NCI-H82 (cell line): ENCODE measurements around the gene ZNF316.

Experiments
- DNase-seq: peaks from one replicate; lab custom pipeline; 2025; lab: John Stamatoyannopoulos, UW

ZNF316 gene

DNA sequence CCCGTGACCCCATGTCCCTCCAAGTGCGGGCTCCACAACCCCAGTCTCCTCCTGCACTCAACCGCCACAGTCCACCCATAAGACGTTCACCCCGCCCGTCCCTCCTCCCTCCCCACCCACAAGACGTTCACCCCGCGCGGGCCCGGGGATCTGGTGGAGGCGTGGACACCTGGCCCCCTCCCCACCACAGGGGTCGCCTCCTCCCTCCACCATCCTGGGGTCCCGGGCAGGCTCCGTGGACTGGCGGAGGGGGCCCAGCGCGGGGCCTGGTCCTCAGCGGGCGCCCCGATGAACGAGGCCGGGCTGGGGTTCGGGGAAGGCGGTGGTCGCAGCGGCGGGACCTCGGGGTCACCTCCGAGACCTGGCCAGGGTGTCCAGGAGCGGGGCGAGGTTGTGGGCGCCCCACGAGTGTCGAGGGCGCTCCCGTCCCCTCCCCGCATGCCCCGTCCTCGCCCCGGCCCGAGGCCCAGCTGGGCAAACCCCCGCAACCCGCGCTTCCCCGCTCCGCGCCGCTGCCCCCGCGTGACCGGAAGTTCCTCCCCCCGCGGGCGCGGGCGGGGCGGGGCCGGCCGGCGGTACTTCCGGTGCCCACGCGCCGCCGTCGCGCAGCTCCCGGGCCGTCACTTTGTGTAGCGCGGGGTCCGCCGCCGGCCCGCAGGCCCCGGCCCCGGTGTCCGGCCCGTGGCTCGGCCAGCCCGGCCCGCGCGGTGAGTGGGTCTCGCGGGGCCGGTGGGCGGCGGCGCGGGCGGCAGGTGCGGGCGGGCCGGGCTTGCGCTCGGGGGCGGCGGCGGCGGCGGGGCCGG lies at the start of gene ZNF316:
Gene ZNF316, plus strand, starts transcription at position 578 of the 803 bp plus-strand sequence. CDS start 5,092 bp downstream, outside the sequence.
- DNase-seq, result peak; percentile 44

DNA sequence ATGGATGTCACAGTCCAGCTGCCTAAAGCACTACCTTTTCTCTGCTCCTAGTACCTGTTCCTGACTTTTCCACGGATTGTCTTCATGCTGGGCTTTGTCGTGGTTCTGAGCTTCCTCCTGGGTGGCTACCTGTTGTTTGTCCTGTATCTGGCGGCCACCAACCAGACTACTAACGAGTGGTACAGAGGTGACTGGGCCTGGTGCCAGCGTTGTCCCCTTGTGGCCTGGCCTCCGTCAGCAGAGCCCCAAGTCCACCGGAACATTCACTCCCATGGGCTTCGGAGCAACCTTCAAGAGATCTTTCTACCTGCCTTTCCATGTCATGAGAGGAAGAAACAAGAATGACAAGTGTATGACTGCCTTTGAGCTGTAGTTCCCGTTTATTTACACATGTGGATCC lies 48.6 kb upstream of the ZNF316 start:
- no peak for DNase-seq

DNA sequence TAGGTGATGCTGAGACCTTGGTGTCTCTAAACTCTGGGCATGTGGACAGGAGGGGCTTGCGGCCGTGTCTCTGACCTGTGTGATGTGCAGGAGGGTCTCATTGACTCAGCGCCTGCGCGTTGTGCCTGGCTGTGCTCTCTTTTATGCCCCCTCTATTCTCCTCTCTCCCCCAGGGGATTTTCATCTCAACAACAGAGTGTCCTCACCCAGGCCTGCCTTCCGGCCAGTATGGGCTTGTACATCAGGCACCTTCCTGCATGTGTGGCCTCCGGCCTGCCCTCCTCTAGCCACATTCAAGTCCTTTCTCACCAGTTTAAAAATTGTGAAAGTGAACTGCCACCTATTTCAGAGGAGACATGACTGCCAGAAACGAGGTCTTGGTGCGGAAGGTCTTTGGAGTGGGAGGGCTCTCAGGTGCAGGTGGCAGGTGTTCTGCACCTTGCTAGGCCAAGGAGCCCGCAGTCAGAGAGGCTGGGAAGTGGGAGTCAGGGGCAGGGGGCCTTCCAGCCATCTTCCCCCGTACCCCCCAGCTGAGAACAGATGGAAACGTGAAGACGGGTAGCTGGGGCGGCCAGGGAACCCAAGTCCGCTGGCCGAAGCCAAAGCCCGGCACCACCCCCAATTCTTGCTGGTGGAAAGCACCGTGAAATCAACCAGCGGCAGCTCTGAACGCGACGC lies 47.8 kb upstream of the ZNF316 start:
- no peak for DNase-seq

DNA sequence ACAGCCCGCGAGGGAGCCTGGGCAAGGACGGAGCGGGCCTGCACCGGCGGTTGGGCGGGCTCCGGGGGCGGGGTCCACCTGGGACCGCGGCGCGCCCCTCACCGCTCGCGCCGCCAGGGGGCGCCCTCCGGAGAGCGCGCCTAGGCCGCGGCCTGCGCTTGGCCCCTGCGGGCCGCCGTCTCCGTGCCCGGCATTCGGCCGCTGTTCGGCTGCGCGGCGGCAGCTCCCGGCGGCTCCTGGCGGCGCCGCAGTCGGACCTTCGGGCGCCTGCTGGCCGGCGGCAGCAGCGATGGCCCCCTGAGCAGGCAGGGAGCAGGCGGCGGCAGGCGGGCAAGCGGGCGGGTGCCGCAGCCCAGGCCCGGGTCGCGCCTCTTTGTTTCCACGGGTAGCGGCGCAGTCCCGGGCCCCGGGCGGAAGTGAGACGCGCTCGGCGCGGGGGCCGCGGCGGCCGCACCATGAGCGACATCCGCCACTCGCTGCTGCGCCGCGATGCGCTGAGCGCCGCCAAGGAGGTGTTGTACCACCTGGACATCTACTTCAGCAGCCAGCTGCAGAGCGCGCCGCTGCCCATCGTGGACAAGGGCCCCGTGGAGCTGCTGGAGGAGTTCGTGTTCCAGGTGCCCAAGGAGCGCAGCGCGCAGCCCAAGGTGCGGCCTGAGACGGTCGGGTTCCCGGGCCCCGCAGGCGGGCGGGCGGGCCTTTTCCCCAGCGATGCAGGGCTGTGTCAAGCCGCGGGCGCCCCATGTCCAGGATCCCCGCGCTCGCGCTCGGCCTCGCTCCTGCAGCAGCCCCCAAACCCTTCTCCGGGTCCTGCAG lies 47.1 kb upstream of the ZNF316 start, which contains the start of gene INTS15:
Gene INTS15, plus strand, starts transcription at position 193 of the 816 bp plus-strand sequence. Its CDS starts 263 bp downstream, at position 456.
- DNase-seq, result peak; percentile 83

DNA sequence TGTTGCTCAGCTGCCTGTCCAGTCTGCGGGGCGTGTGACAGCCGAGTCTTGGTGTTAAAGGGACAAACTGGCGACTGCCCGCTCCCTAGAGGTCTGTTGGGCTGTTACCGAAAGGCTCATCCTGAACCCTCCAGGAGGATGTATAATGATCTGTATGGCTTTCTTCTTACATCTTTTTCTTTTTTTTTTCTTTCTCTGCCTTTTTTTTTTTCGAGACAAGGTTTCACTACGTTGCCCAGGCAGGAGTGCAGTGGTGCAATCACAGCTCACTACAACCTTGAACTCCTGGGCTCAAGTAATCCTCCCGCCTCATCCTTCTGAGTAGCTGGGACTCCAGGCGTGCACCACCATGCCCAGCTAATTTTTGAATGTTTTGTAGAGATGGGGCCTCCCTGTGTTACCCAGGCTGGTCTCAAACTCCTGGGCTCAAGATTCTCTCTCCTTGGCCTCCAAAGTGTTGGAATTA lies 46.4 kb upstream of the ZNF316 start:
- DNase-seq, result peak; percentile 61

DNA sequence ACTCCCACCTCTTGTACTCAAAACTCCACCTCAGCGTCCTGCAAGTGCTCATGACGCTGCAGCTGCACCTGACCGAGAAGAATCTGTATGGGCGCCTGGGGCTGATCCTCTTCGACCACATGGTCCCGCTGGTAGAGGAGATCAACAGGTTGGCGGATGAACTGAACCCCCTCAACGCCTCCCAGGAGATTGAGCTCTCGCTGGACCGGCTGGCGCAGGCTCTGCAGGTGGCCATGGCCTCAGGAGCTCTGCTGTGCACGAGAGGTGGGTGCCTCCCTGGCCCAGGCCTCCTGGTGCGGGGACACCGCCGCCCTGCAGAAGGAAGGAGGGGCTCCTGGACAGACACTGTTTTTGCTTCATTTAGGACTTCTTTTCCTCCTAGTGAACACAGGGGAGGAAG lies 37.0 kb upstream of the ZNF316 start:
- no peak for DNase-seq

DNA sequence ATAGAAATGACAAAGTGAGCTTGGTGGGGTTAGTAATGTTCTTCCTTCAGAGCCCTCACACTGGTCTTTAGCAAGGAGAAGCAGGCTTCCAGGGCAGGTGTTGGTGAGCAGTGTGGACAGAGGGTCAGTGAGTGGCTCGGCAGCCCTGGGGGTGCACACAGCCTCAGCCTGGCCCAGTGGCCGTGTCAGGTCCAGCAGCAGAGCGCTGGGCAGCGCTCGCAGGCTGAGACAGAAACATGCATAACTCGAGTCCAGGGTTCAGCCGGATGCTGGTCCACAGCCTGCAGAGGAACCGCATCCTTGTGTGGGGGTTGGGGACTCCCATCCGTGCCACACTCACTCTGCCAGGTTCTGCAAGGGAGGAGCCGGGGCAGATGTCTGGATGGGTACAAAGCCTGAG lies 32.7 kb upstream of the ZNF316 start:
- no peak for DNase-seq

DNA sequence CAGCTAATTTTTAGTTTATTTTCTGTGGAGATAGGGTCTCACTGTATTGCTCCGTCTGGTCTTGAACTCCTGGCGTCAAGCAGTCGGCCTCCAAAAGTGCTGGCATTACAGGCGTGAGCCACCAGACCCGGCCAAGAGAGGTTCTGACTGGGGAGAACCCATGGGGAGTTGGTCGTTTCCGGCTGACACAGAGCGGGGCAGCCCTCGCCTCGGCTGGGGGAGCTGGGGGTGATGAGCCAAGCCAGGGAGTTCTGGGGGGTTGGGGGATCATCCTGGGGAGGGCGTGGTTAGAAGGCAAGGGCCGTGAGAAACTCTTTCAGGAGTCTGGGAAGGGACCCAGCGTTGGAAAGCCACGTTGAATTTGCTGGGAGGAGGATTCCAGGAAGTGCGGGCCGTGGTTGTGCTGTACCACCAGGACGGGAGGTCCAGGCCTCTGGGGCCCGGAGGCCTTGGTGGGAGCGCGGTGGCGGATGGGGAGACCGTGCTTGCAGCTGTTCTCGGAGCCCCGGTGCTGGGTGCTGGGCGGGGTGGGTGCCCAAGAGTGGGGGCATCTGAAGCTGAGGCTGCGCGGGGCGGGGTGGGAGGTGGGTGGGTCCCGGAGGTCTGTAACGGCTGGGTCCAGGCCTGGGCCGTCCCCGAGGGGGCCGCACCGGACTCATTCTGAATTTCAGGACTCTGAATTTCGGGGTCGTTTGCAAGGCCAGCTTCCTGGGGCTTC lies 30.1 kb upstream of the ZNF316 start:
- DNase-seq, result no peak

DNA sequence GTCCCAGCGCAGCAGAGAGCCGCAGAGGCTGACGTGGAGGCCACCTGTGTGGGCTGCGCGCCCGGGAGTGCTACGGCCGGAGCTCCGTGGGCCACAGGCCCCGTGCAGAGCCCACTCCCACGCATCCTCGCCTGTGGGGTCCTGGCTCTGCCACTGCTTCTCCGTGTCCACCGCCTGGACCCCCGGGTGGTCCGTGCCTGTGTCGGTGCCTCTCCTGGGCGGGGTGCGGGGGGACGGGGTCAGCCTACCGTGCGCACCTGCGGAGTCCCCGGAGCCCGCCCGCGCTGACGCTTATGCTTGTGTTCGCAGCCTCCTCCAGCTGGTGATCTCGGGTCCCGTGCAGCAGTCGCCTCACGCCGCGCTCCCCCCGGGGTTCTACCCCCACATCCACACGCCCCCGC lies 29.5 kb upstream of the ZNF316 start:
- DNase-seq, result no peak

DNA sequence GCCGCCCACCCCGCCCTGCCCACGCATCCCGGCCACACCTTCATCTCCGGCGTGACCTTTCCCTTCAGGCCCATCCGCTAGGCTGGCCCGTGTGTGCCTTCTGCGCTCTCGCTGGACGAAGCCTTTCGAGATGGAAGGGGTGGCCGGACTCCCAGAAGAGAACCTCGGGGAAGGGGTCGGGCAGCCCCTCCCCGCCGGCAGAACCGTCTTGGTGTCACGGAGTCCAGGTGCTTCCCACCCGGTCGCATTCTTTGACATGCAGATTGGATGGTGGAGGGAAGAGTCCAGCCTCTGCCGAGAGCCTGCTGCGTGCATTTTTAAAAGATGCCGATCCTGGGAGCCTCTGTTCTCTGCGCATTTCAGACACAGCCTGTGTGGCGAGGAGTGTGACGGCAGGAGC lies 29.0 kb upstream of the ZNF316 start:
- no peak for DNase-seq

DNA sequence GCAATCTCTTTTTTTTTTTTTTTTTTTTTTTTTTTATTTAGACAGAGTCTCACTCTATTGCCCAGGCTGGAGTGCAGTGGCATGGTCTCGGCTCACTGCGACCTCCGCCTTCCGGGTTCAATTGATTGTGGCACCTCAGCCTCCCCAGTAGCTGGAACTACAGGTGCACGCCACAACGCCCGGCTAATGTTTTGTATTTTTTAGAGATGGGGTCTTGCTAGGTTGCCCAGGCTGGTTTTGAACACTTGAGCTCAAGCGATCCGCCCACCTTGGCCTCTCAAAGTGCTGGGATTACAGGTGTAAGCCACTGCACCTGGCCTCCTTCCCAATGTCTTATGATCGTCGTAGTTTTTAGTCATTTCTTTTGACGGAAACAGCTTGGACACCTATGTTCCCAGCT lies 28.3 kb upstream of the ZNF316 start:
- DNase-seq, result no peak

DNA sequence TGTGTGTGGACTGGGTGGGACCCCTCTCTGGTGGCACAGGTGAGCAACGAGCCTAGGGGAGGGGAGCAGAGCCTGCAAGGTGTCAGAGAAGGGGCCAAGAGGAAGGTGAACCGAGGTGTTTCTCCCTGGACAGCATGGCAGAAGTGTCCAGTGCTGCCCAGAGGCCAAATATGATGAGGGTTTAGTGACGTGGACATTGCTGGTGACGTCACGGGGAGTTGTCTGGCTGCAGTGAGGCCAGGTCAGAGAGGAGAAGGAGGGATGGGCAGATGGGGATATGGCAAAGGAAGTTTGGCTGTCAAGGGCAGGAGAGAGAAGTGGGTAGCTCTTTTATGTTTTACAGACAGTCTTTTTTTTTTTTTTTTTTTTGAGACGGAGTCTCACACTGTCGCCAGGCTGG lies 24.3 kb upstream of the ZNF316 start:
- no peak for DNase-seq

DNA sequence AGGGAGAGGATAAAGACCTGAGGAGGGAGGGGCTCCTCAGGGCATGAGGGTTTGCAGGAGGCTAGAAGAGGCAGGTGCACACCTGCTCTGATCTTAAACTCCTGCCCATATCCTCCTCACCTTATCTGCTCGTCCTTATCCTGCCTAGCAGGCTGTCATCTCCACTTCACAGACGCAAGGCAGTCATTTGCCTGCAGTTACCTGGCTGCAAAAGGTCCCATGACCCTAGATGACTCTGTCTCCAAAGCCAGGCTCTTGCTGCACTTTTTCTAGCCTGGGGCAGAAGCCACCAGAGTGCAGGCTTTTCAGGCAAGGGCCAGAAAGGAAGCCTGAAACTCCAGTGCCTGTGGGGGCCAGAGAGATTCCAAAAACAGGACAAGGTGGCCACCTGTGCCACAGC lies 23.4 kb upstream of the ZNF316 start:
- no peak for DNase-seq

DNA sequence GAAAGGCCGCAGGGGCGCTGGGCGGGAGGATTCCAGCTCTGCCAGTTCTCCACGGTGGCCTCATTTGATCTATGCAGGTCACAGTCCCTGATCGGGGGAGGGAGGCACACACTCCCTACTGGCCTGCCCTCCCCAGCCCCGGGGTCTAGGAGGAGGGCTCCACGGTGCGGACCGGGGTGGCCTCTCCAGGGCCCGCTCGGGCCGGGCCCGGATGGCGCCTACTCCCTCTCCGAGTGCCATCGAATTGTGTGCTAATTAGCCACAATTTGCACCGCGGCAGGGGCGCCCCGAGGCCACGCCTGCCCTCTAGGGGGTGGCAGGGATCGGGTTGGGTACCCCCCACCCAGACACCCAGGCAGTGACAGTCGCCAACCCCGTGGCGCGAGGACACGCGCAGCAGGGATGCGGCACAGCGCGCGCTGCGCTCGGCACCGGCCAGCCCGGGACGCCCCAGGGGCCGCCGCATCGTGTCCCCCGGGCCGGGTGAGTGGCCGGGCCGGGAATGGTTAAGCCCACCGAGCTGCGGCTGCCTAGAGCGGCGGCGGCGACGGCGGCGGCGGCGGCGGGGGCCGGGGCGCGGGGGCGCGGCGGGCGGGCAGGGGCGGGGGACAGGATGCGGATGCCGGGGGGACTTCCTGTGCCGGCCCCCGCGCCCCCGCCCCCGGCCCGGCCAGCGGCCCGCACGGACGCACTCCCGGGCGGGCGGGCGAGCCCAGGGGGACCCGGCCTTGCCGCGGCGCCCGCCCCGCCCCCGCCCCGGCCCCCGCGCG lies 22.0 kb upstream of the ZNF316 start, which contains the start of gene ZNF853:
Gene ZNF853, plus strand, starts transcription at position 658 of the 770 bp plus-strand sequence. CDS start 565 bp downstream, outside the sequence.
- peak; percentile 45 for DNase-seq

DNA sequence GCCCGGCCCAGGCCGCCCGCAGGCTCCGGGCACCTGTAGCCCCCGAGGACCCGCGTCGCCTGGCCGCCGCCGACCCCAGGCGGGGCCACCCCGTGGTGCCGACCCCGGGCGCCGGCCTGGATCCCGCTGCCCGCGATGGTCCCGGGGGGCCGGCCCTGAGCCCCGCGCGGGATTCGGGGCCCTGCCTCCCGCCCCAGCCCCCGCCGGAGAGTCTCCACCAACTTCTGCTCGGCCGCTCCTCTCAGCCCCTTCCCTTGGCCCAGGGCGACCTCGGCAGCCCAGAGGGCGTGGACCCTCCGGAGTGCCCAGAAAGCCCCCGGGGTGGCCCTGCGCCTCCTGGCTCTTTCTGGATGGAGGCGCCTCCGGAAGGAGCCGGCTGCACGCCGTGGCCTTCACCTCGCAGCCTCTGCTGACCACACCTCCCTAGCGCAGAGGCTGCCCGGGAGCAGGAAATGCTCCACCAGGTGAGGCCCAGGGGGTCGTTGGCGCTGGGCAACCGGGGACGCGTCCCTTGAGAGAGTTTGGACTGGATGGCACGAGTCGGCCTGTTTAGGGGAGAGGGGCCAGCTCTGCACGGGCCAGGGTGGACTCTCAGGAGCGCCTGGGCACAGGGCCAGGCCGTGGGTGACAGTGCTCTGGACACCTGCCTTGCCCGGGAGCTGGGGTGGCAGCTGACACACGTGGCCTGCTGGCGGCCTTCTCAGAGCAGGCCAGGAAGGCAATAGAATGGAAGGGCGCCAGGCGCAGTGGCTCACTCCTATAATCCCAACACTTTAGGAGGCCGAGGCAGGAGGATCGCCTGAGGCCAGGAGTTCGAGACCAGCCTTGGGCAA lies 21.2 kb upstream of the ZNF316 start:
- DNase-seq, result peak; percentile 44

DNA sequence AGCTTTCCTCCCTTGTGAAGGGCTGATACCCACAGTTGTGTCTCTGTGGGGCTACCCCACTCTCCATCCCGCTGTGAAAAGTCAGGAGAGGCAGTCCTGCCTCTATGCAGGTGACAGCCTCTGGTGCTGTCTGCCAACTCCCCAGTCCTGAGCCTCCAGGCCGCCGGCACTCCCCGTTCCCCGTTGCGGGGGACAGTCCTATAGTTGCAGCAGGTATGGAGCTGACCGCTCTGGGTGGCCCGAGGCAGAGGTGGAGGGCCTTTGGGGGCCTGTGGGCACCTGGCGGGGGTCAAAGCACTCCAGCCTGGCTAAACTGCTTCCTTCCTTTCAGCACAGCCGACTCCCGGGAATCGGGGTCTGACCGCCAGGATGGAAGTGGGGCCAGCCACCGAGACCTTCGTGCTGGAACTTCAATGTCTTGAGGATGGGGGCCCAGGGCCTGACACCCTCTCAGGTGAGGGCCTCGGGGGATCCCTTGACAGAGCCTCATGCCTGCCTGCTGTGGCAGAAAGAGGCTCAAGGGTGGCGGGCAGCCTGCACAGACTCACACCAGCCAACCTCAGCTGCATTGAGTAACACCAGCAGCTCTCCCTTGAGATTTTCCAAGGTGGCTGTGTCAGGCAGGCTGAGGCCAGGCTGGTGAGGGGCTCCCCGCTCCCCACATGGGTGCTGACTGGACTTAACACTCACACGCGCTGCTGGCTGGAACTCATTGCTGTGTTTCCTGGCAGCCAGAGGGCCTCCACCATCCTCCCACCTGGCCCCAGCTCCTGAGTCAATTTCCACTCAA lies 20.1 kb upstream of the ZNF316 start:
- no peak for DNase-seq

DNA sequence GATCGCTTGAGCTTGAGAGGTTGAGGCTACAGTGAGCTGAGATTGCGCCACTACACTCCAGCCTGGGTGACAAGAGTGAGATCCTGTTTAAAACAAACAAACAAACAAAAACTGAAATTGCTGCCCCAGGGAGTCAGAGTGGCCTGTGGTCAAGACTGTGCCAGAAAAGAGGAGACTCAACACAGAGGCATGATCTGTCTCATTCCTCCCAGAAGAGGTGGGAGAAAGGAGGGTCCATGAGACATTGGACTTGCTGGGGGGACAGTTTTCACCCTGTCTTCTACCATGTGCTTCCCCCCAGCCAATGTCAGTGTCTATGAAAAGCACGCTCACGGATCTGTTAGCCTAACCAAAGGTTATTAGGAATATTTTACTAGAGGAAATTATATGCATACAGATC lies 18.5 kb upstream of the ZNF316 start:
- DNase-seq, result no peak

DNA sequence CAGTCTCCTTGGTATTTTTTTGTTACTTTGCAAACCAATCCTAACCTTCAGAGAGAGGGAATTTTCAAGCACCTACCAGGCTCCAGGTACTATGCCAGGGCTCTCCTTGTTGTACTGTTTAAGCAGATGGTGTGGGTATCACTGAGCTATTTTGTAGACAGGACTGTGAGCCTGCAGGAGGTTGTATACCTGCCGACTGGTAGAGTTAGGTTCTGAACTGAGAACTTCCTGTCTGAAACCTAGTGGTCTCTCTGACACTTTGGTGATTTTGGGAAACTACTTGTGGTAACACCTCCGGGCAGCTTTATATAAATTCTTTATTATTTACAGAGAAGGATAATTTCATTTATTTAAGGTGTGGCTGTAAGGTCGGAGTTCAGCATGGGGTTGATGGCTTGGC lies 17.2 kb upstream of the ZNF316 start:
- no peak for DNase-seq
